ENCODE results near the gene CTNNB1.

GRCh38 chr3:41194701-41195100, 4.6 kb upstream of the CTNNB1 start:
- TF ChIP-seq CTCF (conservative IDR thresholded peaks at IDR 0.05; ENCODE audit: low read depth, low read length) (no peak), POLR2A (IDR thresholded peaks at IDR 0.05; ENCODE audit: low read depth, low read length) (no peak), CEBPB (IDR thresholded peaks at IDR 0.05; ENCODE audit: low read depth, low read length) (no peak), NFE2L2 (IDR thresholded peaks at IDR 0.05; ENCODE audit: low read depth, low read length) (no peak), MAZ (IDR thresholded peaks at IDR 0.05; ENCODE audit: borderline replicate concordance, low read depth, low read length) (no peak), BHLHE40 (IDR thresholded peaks at IDR 0.05; ENCODE audit: low read depth, low read length) (no peak), RCOR1 (IDR thresholded peaks at IDR 0.05; ENCODE audit: insufficient replicate concordance, low read length) (no peak)
